ENCODE results near the gene CAPN3.

The CAPN3 gene

GRCh38 chr15:42387603-42388002, 28.3 kb downstream of the CAPN3 start:
- Histone ChIP-seq H2BK120ac (ENCODE audit: low read depth, low read length) (no peak overlapping the region), H3K4me1 (ENCODE audit: control insufficient read depth in 2 of 2, insufficient read depth in 1 of 2, low read depth in 1 of 2, low read length in 2 of 2) (no peaks in the 10 kb centered on the region), H2AK5ac (ENCODE audit: low read depth, low read length) (no peak overlapping the region), H3K14ac (ENCODE audit: low read length) (no peak overlapping the region), H4K8ac (ENCODE audit: low read depth, low read length) (no peak overlapping the region), H2AFZ (ENCODE audit: low read length) (peak overlapping the region; percentile 18), H2BK12ac (ENCODE audit: low read length) (no peak overlapping the region), H3K4me2 (ENCODE audit: insufficient read depth, low read length, poor library complexity, severe bottlenecking) (no peak overlapping the region), H3K4me3 (ENCODE audit: low read length in 2 of 2) (no peak overlapping the region), H3K9ac (ENCODE audit: low read depth, low read length, poor library complexity) (no peak overlapping the region), H3K18ac (ENCODE audit: low read length) (no peak overlapping the region), H3K9me3 (replicated peaks in 1 of 2; ENCODE audit: control insufficient read depth in 2 of 2, insufficient read depth in 1 of 2, low read depth in 1 of 2, low read length in 2 of 2) (no peaks in the 10 kb centered on the region), H4K91ac (ENCODE audit: low read depth, low read length, poor library complexity) (no peak overlapping the region), H3K27ac (replicated peaks; ENCODE audit: low read length) (no peak overlapping the region), H3K36me3 (replicated peaks in 1 of 2; ENCODE audit: control insufficient read depth in 2 of 2, insufficient read depth in 2 of 2, low read length in 2 of 2) (no peaks in the 10 kb centered on the region), H3K4ac (ENCODE audit: low read length) (no peak overlapping the region), H3K23ac (ENCODE audit: low read depth, low read length, poor library complexity) (no peak overlapping the region), H2BK15ac (ENCODE audit: low read length) (no peak overlapping the region), H2BK5ac (ENCODE audit: low read length) (no peak overlapping the region), H3K79me1 (ENCODE audit: low read depth, low read length) (no peaks in the 10 kb centered on the region), H3K27me3 (ENCODE audit: control insufficient read depth in 3 of 3, insufficient read depth in 3 of 3, low read depth in 1 of 3, low read length in 3 of 3) (no peaks in the 10 kb centered on the region)
- no CpG with 5 or more reads among the region's 8 CpGs for WGBS, 2 donors (ENCODE audit: extremely low coverage in 2 of 2, insufficient read length in 2 of 2, insufficient replicate concordance in 1 of 2)
- DNase-seq (ENCODE audit: low spot score): no peak

- Histone ChIP-seq H2BK15ac (ENCODE audit: low read length) (no peak overlapping the region), H4K8ac (ENCODE audit: low read depth, low read length) (no peak overlapping the region), H2BK120ac (ENCODE audit: low read depth, low read length) (no peak overlapping the region), H3K27me3 (ENCODE audit: control insufficient read depth in 3 of 3, insufficient read depth in 3 of 3, low read depth in 1 of 3, low read length in 3 of 3) (no peaks in the 10 kb centered on the region), H3K9me3 (replicated peaks in 1 of 2; ENCODE audit: control insufficient read depth in 2 of 2, insufficient read depth in 1 of 2, low read depth in 1 of 2, low read length in 2 of 2) (no peaks in the 10 kb centered on the region), H3K4me2 (ENCODE audit: insufficient read depth, low read length, poor library complexity, severe bottlenecking) (no peak overlapping the region), H3K14ac (ENCODE audit: low read length) (no peak overlapping the region), H2BK5ac (ENCODE audit: low read length) (no peak overlapping the region), H3K4ac (ENCODE audit: low read length) (no peak overlapping the region), H3K27ac (replicated peaks; ENCODE audit: low read length) (no peak overlapping the region), H3K4me1 (ENCODE audit: control insufficient read depth in 2 of 2, insufficient read depth in 1 of 2, low read depth in 1 of 2, low read length in 2 of 2) (no peaks in the 10 kb centered on the region), H3K79me1 (ENCODE audit: low read depth, low read length) (no peaks in the 10 kb centered on the region), H2AFZ (ENCODE audit: low read length) (peak overlapping the region; percentile 61), H3K23ac (ENCODE audit: low read depth, low read length, poor library complexity) (no peak overlapping the region), H3K18ac (ENCODE audit: low read length) (no peak overlapping the region), H3K36me3 (replicated peaks in 1 of 2; ENCODE audit: control insufficient read depth in 2 of 2, insufficient read depth in 2 of 2, low read length in 2 of 2) (no peaks in the 10 kb centered on the region), H2AK5ac (ENCODE audit: low read depth, low read length) (no peak overlapping the region), H2BK12ac (ENCODE audit: low read length) (no peak overlapping the region), H3K4me3 (ENCODE audit: low read length in 2 of 2) (no peak overlapping the region), H4K91ac (ENCODE audit: low read depth, low read length, poor library complexity) (no peak overlapping the region), H3K9ac (ENCODE audit: low read depth, low read length, poor library complexity) (no peak overlapping the region)
- DNase-seq (ENCODE audit: low spot score): no peak
- WGBS, 2 donors (ENCODE audit: extremely low coverage in 2 of 2, insufficient read length in 2 of 2, insufficient replicate concordance in 1 of 2): no CpG with 5 or more reads among the region's 11 CpGs
Observed at GRCh38 chr15:42392309-42393024, 33.2 kb downstream of the CAPN3 start.

GRCh38 chr15:42394106-42394505, 34.8 kb downstream of the CAPN3 start:
- H3K4me2 ChIP-seq (ENCODE audit: insufficient read depth, low read length, poor library complexity, severe bottlenecking): no peak overlapping the region
- H4K8ac ChIP-seq (ENCODE audit: low read depth, low read length): peak overlapping the region; percentile 90
- H3K18ac ChIP-seq (ENCODE audit: low read length): peak overlapping the region; percentile 25
- H2AK5ac ChIP-seq (ENCODE audit: low read depth, low read length): no peak overlapping the region
- no peak overlapping the region for H3K4me3 ChIP-seq (ENCODE audit: low read length in 2 of 2)
- no peak overlapping the region for H2BK12ac ChIP-seq (ENCODE audit: low read length)
- H2BK5ac ChIP-seq (ENCODE audit: low read length): no peak overlapping the region
- WGBS, 2 donors (ENCODE audit: extremely low coverage in 2 of 2, insufficient read length in 2 of 2, insufficient replicate concordance in 1 of 2): no CpG with 5 or more reads among the region's 13 CpGs
- H2AFZ ChIP-seq (ENCODE audit: low read length): no peak overlapping the region
- H3K23ac ChIP-seq (ENCODE audit: low read depth, low read length, poor library complexity): peak overlapping the region; percentile 82
- H3K4me1 ChIP-seq (ENCODE audit: control insufficient read depth in 2 of 2, insufficient read depth in 1 of 2, low read depth in 1 of 2, low read length in 2 of 2): no peaks in the 10 kb centered on the region
- no peak overlapping the region for H2BK120ac ChIP-seq (ENCODE audit: low read depth, low read length)
- no peaks in the 10 kb centered on the region for H3K36me3 ChIP-seq (replicated peaks in 1 of 2; ENCODE audit: control insufficient read depth in 2 of 2, insufficient read depth in 2 of 2, low read length in 2 of 2)
- no peaks in the 10 kb centered on the region for H3K79me1 ChIP-seq (ENCODE audit: low read depth, low read length)
- no peaks in the 10 kb centered on the region for H3K27me3 ChIP-seq (ENCODE audit: control insufficient read depth in 3 of 3, insufficient read depth in 3 of 3, low read depth in 1 of 3, low read length in 3 of 3)
- no peak overlapping the region for H4K91ac ChIP-seq (ENCODE audit: low read depth, low read length, poor library complexity)
- H3K14ac ChIP-seq (ENCODE audit: low read length): no peak overlapping the region
- H3K27ac ChIP-seq (replicated peaks; ENCODE audit: low read length): no peak overlapping the region
- no peak for DNase-seq (ENCODE audit: low spot score)
- H3K9ac ChIP-seq (ENCODE audit: low read depth, low read length, poor library complexity): no peak overlapping the region
- H3K9me3 ChIP-seq (replicated peaks in 1 of 2; ENCODE audit: control insufficient read depth in 2 of 2, insufficient read depth in 1 of 2, low read depth in 1 of 2, low read length in 2 of 2): no peaks in the 10 kb centered on the region
- H2BK15ac ChIP-seq (ENCODE audit: low read length): no peak overlapping the region
- H3K4ac ChIP-seq (ENCODE audit: low read length): no peak overlapping the region

GRCh38 chr15:42395838-42396237, 36.5 kb downstream of the CAPN3 start:
- H3K14ac ChIP-seq (ENCODE audit: low read length): no peak overlapping the region
- H2AFZ ChIP-seq (ENCODE audit: low read length): no peak overlapping the region
- no peaks in the 10 kb centered on the region for H3K27me3 ChIP-seq (ENCODE audit: control insufficient read depth in 3 of 3, insufficient read depth in 3 of 3, low read depth in 1 of 3, low read length in 3 of 3)
- H2BK120ac ChIP-seq (ENCODE audit: low read depth, low read length): no peak overlapping the region
- no peak overlapping the region for H3K4me3 ChIP-seq (ENCODE audit: low read length in 2 of 2)
- no peak overlapping the region for H4K91ac ChIP-seq (ENCODE audit: low read depth, low read length, poor library complexity)
- H3K36me3 ChIP-seq (replicated peaks in 1 of 2; ENCODE audit: control insufficient read depth in 2 of 2, insufficient read depth in 2 of 2, low read length in 2 of 2): no peaks in the 10 kb centered on the region
- no peak overlapping the region for H3K27ac ChIP-seq (replicated peaks; ENCODE audit: low read length)
- H3K4ac ChIP-seq (ENCODE audit: low read length): no peak overlapping the region
- no peak for DNase-seq (ENCODE audit: low spot score)
- H3K9ac ChIP-seq (ENCODE audit: low read depth, low read length, poor library complexity): no peak overlapping the region
- H3K4me2 ChIP-seq (ENCODE audit: insufficient read depth, low read length, poor library complexity, severe bottlenecking): no peak overlapping the region
- no peak overlapping the region for H2AK5ac ChIP-seq (ENCODE audit: low read depth, low read length)
- H2BK15ac ChIP-seq (ENCODE audit: low read length): no peak overlapping the region
- H3K18ac ChIP-seq (ENCODE audit: low read length): no peak overlapping the region
- no peak overlapping the region for H4K8ac ChIP-seq (ENCODE audit: low read depth, low read length)
- no peaks in the 10 kb centered on the region for H3K9me3 ChIP-seq (replicated peaks in 1 of 2; ENCODE audit: control insufficient read depth in 2 of 2, insufficient read depth in 1 of 2, low read depth in 1 of 2, low read length in 2 of 2)
- no CpG with 5 or more reads among the region's 1 CpG for WGBS, 2 donors (ENCODE audit: extremely low coverage in 2 of 2, insufficient read length in 2 of 2, insufficient replicate concordance in 1 of 2)
- H3K4me1 ChIP-seq (ENCODE audit: control insufficient read depth in 2 of 2, insufficient read depth in 1 of 2, low read depth in 1 of 2, low read length in 2 of 2): no peaks in the 10 kb centered on the region
- H2BK5ac ChIP-seq (ENCODE audit: low read length): no peak overlapping the region
- no peaks in the 10 kb centered on the region for H3K79me1 ChIP-seq (ENCODE audit: low read depth, low read length)
- H3K23ac ChIP-seq (ENCODE audit: low read depth, low read length, poor library complexity): no peak overlapping the region
- H2BK12ac ChIP-seq (ENCODE audit: low read length): no peak overlapping the region
